ENCODE results near the gene LCOR. TPM values are rescaled to one million over a fixed set of nuclear protein-coding genes. Genes with fewer than 3 reads are reported as not detected.

LCOR gene
- total RNA-seq, 4 donors from 2014 or later = 22.3 to 220 (median 38.5) TPM

- TF ChIP-seq POLR2AphosphoS5 (IDR thresholded peaks at IDR 0.05) = no peak
- no peak for TF ChIP-seq POLR2A (IDR thresholded peaks at IDR 0.05)
- H3K27me3 ChIP-seq = no peaks in the 10 kb centered on the region
- H3K36me3 ChIP-seq = no peaks in the 10 kb centered on the region
- H3K4me1 ChIP-seq = peaks cover 0 to 10% (median 4%) of the 10 kb centered on the region in 3 donors
- 47 to 75% methylated on average over 2 of the region's 4 CpGs for WGBS, 2 donors (ENCODE audit: low coverage in 1 of 2)
- H3K27ac ChIP-seq = no peak overlapping the region
- no peak overlapping the region for H3K4me3 ChIP-seq
- no peaks in the 10 kb centered on the region for H3K9me3 ChIP-seq
- ATAC-seq = no peak
Observed at GRCh38 chr10:96995851-96996250, 163.8 kb downstream of the LCOR start.

- H3K4me1 ChIP-seq = peaks cover 0 to 4% (median 3%) of the 10 kb centered on the region in 3 donors
- no peak for ATAC-seq
- WGBS, 2 donors (ENCODE audit: low coverage in 1 of 2) = 77 to 92% methylated on average over 3 of the region's 6 CpGs
- no peaks in the 10 kb centered on the region for H3K36me3 ChIP-seq
- H3K27me3 ChIP-seq = no peaks in the 10 kb centered on the region
- H3K27ac ChIP-seq = no peak overlapping the region
- H3K9me3 ChIP-seq = no peaks in the 10 kb centered on the region
- no peak overlapping the region for H3K4me3 ChIP-seq
- no peak for TF ChIP-seq CTCF (IDR thresholded peaks at IDR 0.05)
- TF ChIP-seq POLR2A (IDR thresholded peaks at IDR 0.05) = no peak
- no peak for TF ChIP-seq EP300 (IDR thresholded peaks at IDR 0.05)
- TF ChIP-seq POLR2AphosphoS5 (IDR thresholded peaks at IDR 0.05) = no peak
Observed at GRCh38 chr10:96996275-96996965, 164.3 kb downstream of the LCOR start.

- no peak for ATAC-seq
- Histone ChIP-seq H3K9me3 (no peaks in the 10 kb centered on the region), H3K27me3 (no peaks in the 10 kb centered on the region), H3K4me1 (no peaks in the 10 kb centered on the region), H3K27ac (no peak overlapping the region), H3K4me3 (no peak overlapping the region), H3K36me3 (no peaks in the 10 kb centered on the region)
- TF ChIP-seq CTCF (IDR thresholded peaks at IDR 0.05) (no peak), EP300 (IDR thresholded peaks at IDR 0.05) (no peak)
- 82 to 86% methylated on average over 3 to 6 of the region's 14 CpGs for WGBS, 2 donors (ENCODE audit: low coverage in 1 of 2)
Observed at GRCh38 chr10:96998329-96998888, 166.3 kb downstream of the LCOR start.

GRCh38 chr10:96999337-96999736 is 167.2 kb downstream of the LCOR start:
- 86 to 100% methylated on average over 2 to 3 of the region's 4 CpGs for WGBS, 2 donors (ENCODE audit: low coverage in 1 of 2)
- H3K36me3 ChIP-seq = no peaks in the 10 kb centered on the region
- TF ChIP-seq POLR2AphosphoS5 (IDR thresholded peaks at IDR 0.05) = no peak
- no peak for TF ChIP-seq EP300 (IDR thresholded peaks at IDR 0.05)
- no peak for TF ChIP-seq CTCF (IDR thresholded peaks at IDR 0.05)
- no peak for TF ChIP-seq POLR2A (IDR thresholded peaks at IDR 0.05)
- H3K27ac ChIP-seq = no peak overlapping the region
- ATAC-seq = no peak
- no peaks in the 10 kb centered on the region for H3K27me3 ChIP-seq
- no peaks in the 10 kb centered on the region for H3K4me1 ChIP-seq
- H3K9me3 ChIP-seq = no peaks in the 10 kb centered on the region
- H3K4me3 ChIP-seq = no peak overlapping the region

GRCh38 chr10:96999987-97000386 is 167.9 kb downstream of the LCOR start:
- TF ChIP-seq POLR2A (IDR thresholded peaks at IDR 0.05) = no peak
- no peak for TF ChIP-seq CTCF (IDR thresholded peaks at IDR 0.05)
- no peak for TF ChIP-seq POLR2AphosphoS5 (IDR thresholded peaks at IDR 0.05)
- TF ChIP-seq EP300 (IDR thresholded peaks at IDR 0.05) = no peak
- no peak for ATAC-seq
- no peaks in the 10 kb centered on the region for H3K36me3 ChIP-seq
- H3K27me3 ChIP-seq = no peaks in the 10 kb centered on the region
- no peaks in the 10 kb centered on the region for H3K9me3 ChIP-seq
- no CpG with 5 or more reads among the region's 4 CpGs for WGBS, 2 donors (ENCODE audit: low coverage in 1 of 2)
- no peak overlapping the region for H3K27ac ChIP-seq
- H3K4me3 ChIP-seq = no peak overlapping the region
- no peaks in the 10 kb centered on the region for H3K4me1 ChIP-seq
